OCI-LY3 (cell line): Measurements from ENCODE around the gene TYR.

Experiments
- CTCF ChIP-seq: fragments of 200-600, 300-600 bp; sonication (generic); IDR thresholded peaks from 2 replicates; pipeline ENCODE4 v1.5.1; 2014; ENCODE audit warnings: antibody characterized with exemption, low read length, low read depth
- EZH2phosphoT487 ChIP-seq: fragments of 200-600 bp; shearing (Covaris generic); IDR thresholded peaks from 2 replicates; pipeline ENCODE4 v1.6.1; 2018; ENCODE audit warnings: antibody characterized with exemption, mixed run types, low read depth

DNA sequence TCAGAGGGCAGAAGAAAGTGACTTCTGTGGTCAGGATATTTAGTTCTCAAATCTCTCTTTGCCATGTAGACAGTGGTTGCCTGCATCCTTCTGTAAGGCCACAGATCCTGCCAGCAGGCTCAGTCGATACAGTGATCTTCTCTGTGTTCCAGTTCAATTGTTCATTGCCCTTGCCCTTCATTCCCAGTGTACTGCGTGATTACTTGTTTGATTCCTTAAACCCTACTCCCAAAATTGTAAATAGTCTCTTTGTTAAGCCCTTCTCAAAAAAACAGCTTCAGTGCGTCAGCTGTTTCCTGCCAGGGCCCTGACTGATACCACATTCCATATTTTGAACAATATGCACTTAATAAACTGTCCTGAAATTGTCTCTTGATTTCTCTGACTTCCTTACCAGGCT is 9.3 kb upstream of the TYR start:
- no peak for TF ChIP-seq CTCF
- TF ChIP-seq EZH2phosphoT487, result no peak
